Right atrium auricular region (tissue), 2 donors: ENCODE data around the gene FAM219A. TPM values are rescaled to one million over a fixed set of nuclear protein-coding genes. Genes with fewer than 3 reads are reported as not detected.
A peak's percentile ranks its signal among the peaks of the same experiment; 100 is the strongest.

ENCODE experiments used
- DNase-seq: peaks from one replicate; pipeline ENCODE4 v3.0.0-alpha.2; 2019; ENCODE audit warnings: low spot score
- H3K27ac ChIP-seq, 2 donors: fragments of 200-600 bp; sonication (generic); 1 replicate in 1 of 2; 2 replicates in 1 of 2; pipeline ENCODE4 v1.5.1; 2016 to 2019
- H3K27me3 ChIP-seq, 2 donors: fragments of 200-600 bp; sonication (generic); one replicate each; pipeline versions ENCODE4 v1.5.1 to v1.6.0; 2017 to 2019
- H3K36me3 ChIP-seq: fragments of 200-600 bp; sonication (generic); one replicate; pipeline ENCODE4 v1.5.1; 2016
- H3K4me1 ChIP-seq, 2 donors: fragments of 200-600 bp; sonication (generic); one replicate each; pipeline versions ENCODE4 v1.5.1 to v1.6.0; 2017 to 2019
- H3K4me3 ChIP-seq, 2 donors: fragments of 200-600 bp; sonication (generic); 1 replicate in 1 of 2; 2 replicates in 1 of 2; pipeline ENCODE4 v1.5.1; 2017 to 2019; ENCODE audit warnings: mild to moderate bottlenecking in 1 of 2, moderate library complexity in 1 of 2
- H3K9me3 ChIP-seq, 2 donors: fragments of 200-600 bp; sonication (generic); one replicate each; pipeline ENCODE4 v1.5.1; 2019
- CTCF ChIP-seq, 2 donors: fragments of 200-600 bp; sonication (generic); IDR thresholded peaks; one replicate each; pipeline ENCODE4 v1.5.1; 2019; ENCODE audit warnings: antibody characterized with exemption in 2 of 2
- total RNA-seq, 2 donors: library from RNA; depleted of rRNA; stranded (reverse); fragments of >200 nt; gene quantifications; one replicate each; pipeline ENCODE4 v1.1.0, GENCODE V29; 2016

Gene FAM219A
- total RNA-seq, 2 donors from 2014 or later: 10.5 to 19.9 TPM

- no peak for DNase-seq
- no peaks in the 10 kb centered on the region for H3K9me3 ChIP-seq
- H3K4me3 ChIP-seq: no peak overlapping the region
- H3K36me3 ChIP-seq: no peaks in the 10 kb centered on the region
- no peak overlapping the region for H3K27ac ChIP-seq
- peaks cover 0 to 73% of the 10 kb centered on the region in 2 donors for H3K4me1 ChIP-seq
- no peak for TF ChIP-seq CTCF (IDR thresholded peaks at IDR 0.05)
- H3K27me3 ChIP-seq: no peaks in the 10 kb centered on the region
Observed at GRCh38 chr9:34452568-34452967, 5.8 kb downstream of the FAM219A start.

GRCh38 chr9:34451545-34451944, 6.8 kb downstream of the FAM219A start:
- Histone ChIP-seq H3K27ac (peak overlapping the region in 1 of 2 donors; percentile 22), H3K4me3 (no peak overlapping the region), H3K36me3 (no peaks in the 10 kb centered on the region), H3K4me1 (peaks cover 0 to 68% of the 10 kb centered on the region in 2 donors), H3K27me3 (no peaks in the 10 kb centered on the region), H3K9me3 (no peaks in the 10 kb centered on the region)
- no peak for DNase-seq
- no peak for TF ChIP-seq CTCF (IDR thresholded peaks at IDR 0.05)

GRCh38 chr9:34451135-34451534, 7.2 kb downstream of the FAM219A start:
- Histone ChIP-seq H3K27ac (peak overlapping the region in 1 of 2 donors; percentile 22), H3K4me3 (no peak overlapping the region), H3K36me3 (no peaks in the 10 kb centered on the region), H3K4me1 (peaks cover 0 to 68% of the 10 kb centered on the region in 2 donors), H3K27me3 (no peaks in the 10 kb centered on the region), H3K9me3 (no peaks in the 10 kb centered on the region)
- no peak for TF ChIP-seq CTCF (IDR thresholded peaks at IDR 0.05)
- DNase-seq: no peak

GRCh38 chr9:34450644-34451043, 7.7 kb downstream of the FAM219A start:
- no peak for TF ChIP-seq CTCF (IDR thresholded peaks at IDR 0.05)
- Histone ChIP-seq H3K36me3 (no peaks in the 10 kb centered on the region), H3K4me3 (no peak overlapping the region), H3K27me3 (no peaks in the 10 kb centered on the region), H3K27ac (no peak overlapping the region), H3K9me3 (no peaks in the 10 kb centered on the region), H3K4me1 (peaks cover 0 to 68% of the 10 kb centered on the region in 2 donors)
- no peak for DNase-seq

GRCh38 chr9:34446951-34447350, 11.4 kb downstream of the FAM219A start:
- H3K4me1 ChIP-seq: peaks cover 0 to 57% of the 10 kb centered on the region in 2 donors
- H3K27ac ChIP-seq: no peak overlapping the region
- no peak overlapping the region for H3K4me3 ChIP-seq
- DNase-seq: no peak
- H3K36me3 ChIP-seq: no peaks in the 10 kb centered on the region
- H3K9me3 ChIP-seq: no peaks in the 10 kb centered on the region
- TF ChIP-seq CTCF (IDR thresholded peaks at IDR 0.05): no peak
- no peaks in the 10 kb centered on the region for H3K27me3 ChIP-seq

GRCh38 chr9:34446468-34446891, 11.9 kb downstream of the FAM219A start:
- no peak for DNase-seq
- no peaks in the 10 kb centered on the region for H3K36me3 ChIP-seq
- H3K27ac ChIP-seq: no peak overlapping the region
- H3K9me3 ChIP-seq: no peaks in the 10 kb centered on the region
- H3K27me3 ChIP-seq: no peaks in the 10 kb centered on the region
- H3K4me1 ChIP-seq: peaks cover 0 to 57% of the 10 kb centered on the region in 2 donors
- H3K4me3 ChIP-seq: no peak overlapping the region
- TF ChIP-seq CTCF (IDR thresholded peaks at IDR 0.05): no peak
